Large intestine (tissue), 3 donors: Measurements from ENCODE around the gene BMAL1. TPM values are rescaled to one million over a fixed set of nuclear protein-coding genes. Genes with fewer than 3 reads are reported as not detected.

Experiments
- DNase-seq, 2 donors: peaks; one replicate each; pipeline versions ENCODE4 v3.0.0 to v3.0.0-alpha.2; 2013
- H3K27ac ChIP-seq: one replicate; pipeline ENCODE4 v1.5.1; 2013; ENCODE audit warnings: low read length
- H3K27me3 ChIP-seq: 2 replicates; pipeline ENCODE4 v1.6.1; 2013; ENCODE audit warnings: low read length; ENCODE audit not compliant: control insufficient read depth, insufficient read depth
- H3K36me3 ChIP-seq: 2 replicates; pipeline ENCODE4 v1.6.1; 2013; ENCODE audit warnings: low read length; ENCODE audit not compliant: control insufficient read depth, insufficient read depth
- H3K4me1 ChIP-seq: one replicate; pipeline ENCODE4 v1.6.1; 2013; ENCODE audit warnings: low read length; ENCODE audit not compliant: control insufficient read depth, insufficient read depth
- H3K4me3 ChIP-seq: one replicate; pipeline ENCODE4 v1.5.1; 2013; ENCODE audit warnings: low read length
- H3K9me3 ChIP-seq: one replicate; pipeline ENCODE4 v1.6.1; 2013; ENCODE audit warnings: mild to moderate bottlenecking, low read depth, low read length, moderate library complexity; ENCODE audit not compliant: control insufficient read depth
- WGBS: methylation state at CpG from one replicate; pipeline ENCODE4 v1.1.5; 2013; ENCODE audit warnings: low lambda C conversion rate; ENCODE audit not compliant: insufficient coverage; 5-methylcytosine and 5-hydroxymethylcytosine counted together
- polyA plus RNA-seq: library from polyadenylated mRNA; unstranded; fragments of 120-200 nt; gene quantifications from one replicate; pipeline ENCODE4 v1.2.1, GENCODE V29; 2013

BMAL1 gene
- polyA plus RNA-seq, 1 donor = 7.6 TPM

GRCh38 chr11:13291361-13291760 is 13.8 kb downstream of the BMAL1 start:
- no peak overlapping the region for H3K27ac ChIP-seq
- H3K9me3 ChIP-seq = no peaks in the 10 kb centered on the region
- no peak for DNase-seq
- H3K27me3 ChIP-seq = no peaks in the 10 kb centered on the region
- WGBS = 94% methylated on average over 2 of the region's 3 CpGs
- no peak overlapping the region for H3K4me3 ChIP-seq
- H3K36me3 ChIP-seq = no peaks in the 10 kb centered on the region
- H3K4me1 ChIP-seq = peaks cover 3% of the 10 kb centered on the region

DNA sequence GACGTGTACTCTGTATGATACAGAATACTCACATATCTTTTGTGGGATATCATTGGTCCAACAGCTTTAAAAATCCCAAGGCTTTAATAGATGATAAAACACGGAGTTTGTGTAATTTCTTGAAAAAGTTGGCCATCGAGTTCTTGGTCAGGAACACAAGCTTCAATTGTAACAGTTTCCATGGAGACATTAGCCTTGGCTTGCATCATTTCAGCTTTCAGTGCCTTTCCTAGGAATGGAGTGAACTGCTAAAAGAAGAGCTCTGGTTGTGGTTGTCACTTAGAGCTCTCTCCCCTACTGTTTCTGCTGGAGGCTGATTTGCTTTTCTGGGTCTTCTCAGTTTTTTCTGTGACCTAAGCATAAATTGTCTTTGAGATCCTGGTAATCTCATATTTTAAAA is 14.2 kb downstream of the BMAL1 start:
- DNase-seq = no peak
- H3K36me3 ChIP-seq = no peaks in the 10 kb centered on the region
- H3K27me3 ChIP-seq = no peaks in the 10 kb centered on the region
- H3K27ac ChIP-seq = no peak overlapping the region
- WGBS = no CpG with 5 or more reads among the region's 3 CpGs
- H3K4me1 ChIP-seq = peaks cover under 1% of the 10 kb centered on the region
- no peaks in the 10 kb centered on the region for H3K9me3 ChIP-seq
- no peak overlapping the region for H3K4me3 ChIP-seq

DNA sequence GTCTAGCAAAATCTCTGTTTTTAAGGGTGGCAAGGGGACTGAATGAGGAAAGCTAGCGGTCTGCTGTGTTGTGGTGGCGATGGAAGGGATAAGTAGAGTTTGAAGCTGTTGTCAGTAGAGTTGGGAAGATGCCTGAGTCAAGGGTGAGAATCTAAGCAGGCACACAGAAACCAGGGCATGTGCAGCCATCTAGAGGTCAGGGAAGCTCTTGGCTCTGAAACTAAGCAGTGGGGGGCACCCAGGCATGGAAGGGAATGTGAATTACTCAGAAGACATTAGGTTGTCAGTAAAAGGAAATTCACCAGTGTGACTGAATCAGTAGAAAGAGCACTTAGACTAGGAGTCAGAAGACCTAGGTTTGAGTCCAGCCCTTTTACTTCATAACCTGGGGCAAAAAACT is 15.4 kb downstream of the BMAL1 start:
- DNase-seq = no peak
- Histone ChIP-seq H3K9me3 (no peaks in the 10 kb centered on the region), H3K36me3 (no peaks in the 10 kb centered on the region), H3K4me1 (no peaks in the 10 kb centered on the region), H3K4me3 (no peak overlapping the region), H3K27ac (no peak overlapping the region), H3K27me3 (no peaks in the 10 kb centered on the region)
- no CpG with 5 or more reads among the region's 2 CpGs for WGBS

DNA sequence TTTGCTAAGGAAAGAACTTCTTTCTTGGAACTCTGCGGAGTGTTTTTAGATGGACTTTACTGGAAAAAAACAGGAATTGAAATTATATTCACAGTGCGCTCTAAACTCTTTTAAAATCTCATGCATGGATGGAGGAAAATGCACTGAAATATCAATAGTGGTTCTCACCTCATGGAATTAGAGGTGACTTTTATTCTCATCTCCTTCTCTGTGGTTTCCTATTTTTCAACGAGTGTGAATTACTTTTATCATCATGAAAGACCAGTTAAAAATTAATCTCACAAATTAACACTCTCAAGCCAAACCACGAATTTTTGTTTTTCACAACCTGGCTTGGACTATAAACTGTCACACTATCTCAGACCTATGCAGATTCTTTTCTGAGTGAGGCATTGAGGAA is 16.6 kb downstream of the BMAL1 start:
- DNase-seq = no peak
- WGBS = 86% methylated on average over 1 of the region's 4 CpGs
- no peaks in the 10 kb centered on the region for H3K4me1 ChIP-seq
- no peak overlapping the region for H3K27ac ChIP-seq
- no peaks in the 10 kb centered on the region for H3K36me3 ChIP-seq
- no peak overlapping the region for H3K4me3 ChIP-seq
- H3K27me3 ChIP-seq = no peaks in the 10 kb centered on the region
- H3K9me3 ChIP-seq = no peaks in the 10 kb centered on the region

DNA sequence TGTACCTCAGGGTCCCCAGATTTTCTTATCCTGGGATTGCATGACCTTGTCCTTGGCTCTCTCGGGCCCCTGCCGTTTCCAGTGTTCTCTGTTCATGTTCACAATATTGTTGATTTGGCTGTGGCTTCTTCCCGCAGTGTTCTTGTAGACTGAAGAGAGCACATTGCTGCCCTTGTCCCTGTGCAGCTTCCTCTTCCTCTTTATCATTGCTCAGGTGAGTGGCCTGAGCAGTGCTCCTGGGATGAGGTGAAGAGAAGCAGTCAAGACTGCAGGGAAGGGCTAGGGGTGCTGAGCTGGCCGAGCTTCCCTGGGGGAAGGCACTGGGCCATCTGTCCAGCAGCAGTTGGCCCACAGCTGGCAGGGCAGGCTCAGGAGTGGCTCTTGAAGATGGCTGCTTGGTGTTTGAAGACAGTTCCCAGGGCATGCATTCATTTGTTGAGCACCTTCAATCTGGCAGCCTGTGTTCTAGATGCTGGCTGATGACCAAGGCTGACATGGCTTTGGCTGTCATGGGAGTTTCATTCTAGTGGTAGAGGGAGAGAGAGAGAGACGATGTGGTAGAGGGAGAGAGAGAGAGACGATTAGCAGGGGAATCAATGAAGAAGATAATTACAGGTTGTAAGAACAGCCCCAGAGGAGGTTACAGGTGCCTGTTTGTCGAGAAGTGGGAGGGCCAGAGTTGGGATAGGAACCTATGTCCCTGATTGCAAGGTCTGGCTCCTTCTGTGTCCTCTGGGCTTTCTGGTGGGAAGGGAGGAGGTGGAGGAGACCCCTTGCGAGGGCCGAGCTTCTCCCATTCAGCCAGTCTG is 17.4 kb downstream of the BMAL1 start:
- Histone ChIP-seq H3K27me3 (no peaks in the 10 kb centered on the region), H3K4me3 (no peak overlapping the region), H3K4me1 (no peaks in the 10 kb centered on the region), H3K27ac (no peak overlapping the region), H3K9me3 (no peaks in the 10 kb centered on the region), H3K36me3 (no peaks in the 10 kb centered on the region)
- 75% methylated on average over 2 of the region's 9 CpGs for WGBS
- no peak for DNase-seq

- no peak overlapping the region for H3K4me3 ChIP-seq
- DNase-seq = no peak
- H3K36me3 ChIP-seq = no peaks in the 10 kb centered on the region
- no CpG with 5 or more reads among the region's 5 CpGs for WGBS
- H3K27me3 ChIP-seq = no peaks in the 10 kb centered on the region
- no peaks in the 10 kb centered on the region for H3K4me1 ChIP-seq
- H3K27ac ChIP-seq = no peak overlapping the region
- no peaks in the 10 kb centered on the region for H3K9me3 ChIP-seq
Measured at GRCh38 chr11:13297308-13297916, 19.8 kb downstream of the BMAL1 start.

- Histone ChIP-seq H3K27me3 (no peaks in the 10 kb centered on the region), H3K4me1 (no peaks in the 10 kb centered on the region), H3K9me3 (no peaks in the 10 kb centered on the region), H3K27ac (no peak overlapping the region), H3K4me3 (no peak overlapping the region), H3K36me3 (no peaks in the 10 kb centered on the region)
- 40% methylated on average over 2 of the region's 5 CpGs for WGBS
- DNase-seq = no peak
Measured at GRCh38 chr11:13297917-13298356, 20.3 kb downstream of the BMAL1 start.

DNA sequence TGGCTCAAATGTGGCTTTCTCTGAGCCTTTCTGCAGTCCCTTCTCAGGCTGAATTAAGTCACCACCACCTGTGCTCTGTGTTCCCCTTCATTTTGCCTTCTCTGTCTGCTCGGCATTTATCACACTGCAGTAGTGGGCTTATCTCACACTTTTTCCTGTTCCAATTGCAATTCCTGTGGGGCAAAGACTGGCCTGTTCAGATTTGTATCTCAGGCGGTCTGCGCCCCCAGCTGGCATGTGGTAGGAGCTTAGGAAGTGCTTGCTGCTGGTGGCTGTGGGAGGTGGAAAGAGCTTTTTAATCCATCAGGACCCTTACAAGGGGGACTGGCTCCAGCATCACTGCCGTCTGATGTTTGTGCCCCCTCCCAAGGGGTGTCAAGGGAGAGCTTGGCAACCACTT is 21.2 kb downstream of the BMAL1 start:
- Histone ChIP-seq H3K9me3 (no peaks in the 10 kb centered on the region), H3K27ac (no peak overlapping the region), H3K36me3 (no peaks in the 10 kb centered on the region), H3K4me1 (no peaks in the 10 kb centered on the region), H3K27me3 (no peaks in the 10 kb centered on the region), H3K4me3 (no peak overlapping the region)
- no peak for DNase-seq
- no CpG with 5 or more reads among the region's 4 CpGs for WGBS

DNA sequence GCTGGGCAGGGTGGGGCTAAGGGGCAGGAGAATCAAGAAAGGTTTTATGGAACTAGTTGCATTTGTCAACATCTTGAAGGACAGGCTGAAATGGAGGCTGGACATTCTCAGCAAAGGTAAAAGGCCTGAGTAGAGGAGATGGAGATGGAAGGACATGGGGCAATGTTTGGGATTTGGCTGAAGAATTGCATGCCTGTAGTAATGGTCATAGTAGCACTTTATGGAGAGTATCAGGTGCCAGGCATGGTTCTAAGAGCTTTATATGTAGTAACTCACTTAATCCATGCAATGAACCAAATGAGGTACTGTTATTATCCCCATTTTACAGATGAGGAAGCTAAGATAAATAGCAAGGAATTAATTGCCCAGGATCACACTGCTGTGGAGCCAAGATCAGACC is 23.9 kb downstream of the BMAL1 start:
- H3K4me3 ChIP-seq = no peak overlapping the region
- no peaks in the 10 kb centered on the region for H3K36me3 ChIP-seq
- H3K27ac ChIP-seq = no peak overlapping the region
- H3K4me1 ChIP-seq = no peaks in the 10 kb centered on the region
- no peaks in the 10 kb centered on the region for H3K27me3 ChIP-seq
- H3K9me3 ChIP-seq = no peaks in the 10 kb centered on the region
- DNase-seq = no peak

- Histone ChIP-seq H3K27me3 (no peaks in the 10 kb centered on the region), H3K4me1 (no peaks in the 10 kb centered on the region), H3K27ac (no peak overlapping the region), H3K36me3 (no peaks in the 10 kb centered on the region), H3K9me3 (no peaks in the 10 kb centered on the region), H3K4me3 (no peak overlapping the region)
- DNase-seq = no peak
- no CpG with 5 or more reads among the region's 8 CpGs for WGBS
Measured at GRCh38 chr11:13302420-13302958, 24.9 kb downstream of the BMAL1 start.
